HG02981 (cell line): Measurements from ENCODE around the gene ERP44.
A peak's percentile ranks its signal among the peaks of the same experiment; 100 is the strongest.
"Not testable (repeated sequence)": the region's sequence is repeated elsewhere in the genome, so short reads cannot be mapped to it uniquely, and the experiment has no call there.

Source experiments
- ATAC-seq: cut with Tn5 transposase; IDR thresholded peaks from one replicate; pipeline ENCODE4 v1.9.1; 2021; ENCODE audit warnings: mild to moderate bottlenecking, moderate library complexity; ENCODE audit not compliant: unreplicated experiment

ERP44 gene

GRCh38 chr9:100098887-100099721, at the start of gene ERP44, which contains the start of gene INVS:
Gene ERP44, minus strand, starts transcription at chr9:100099000. Its CDS starts 160 bp downstream, at chr9:100098840.
Gene INVS, plus strand, starts transcription at chr9:100099243. Its CDS starts 5,279 bp downstream, at chr9:100104522.
- ATAC-seq, result peak; percentile 97

DNA sequence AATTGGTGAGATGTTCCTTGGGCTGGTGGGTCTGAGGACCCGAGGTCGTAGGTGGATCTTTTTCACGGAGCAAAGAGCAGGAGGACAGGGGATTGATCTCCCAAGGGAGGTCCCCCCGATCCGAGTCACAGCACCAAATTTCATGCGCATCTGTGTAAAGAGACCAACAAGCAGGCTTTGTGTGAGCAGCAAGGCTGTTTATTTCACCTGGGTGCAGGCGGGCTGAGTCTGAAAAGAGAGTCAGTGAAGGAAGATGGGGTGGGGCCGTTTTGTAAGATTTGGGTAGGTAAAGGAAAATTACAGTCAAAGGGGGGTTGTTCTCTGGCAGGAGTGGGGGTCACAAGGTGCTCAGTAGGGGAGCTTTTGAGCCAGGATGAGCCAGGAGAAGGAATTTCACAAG, 47.2 kb upstream of the ERP44 start:
- not testable (repeated sequence) for ATAC-seq

GRCh38 chr9:100145167-100145934, 46.6 kb upstream of the ERP44 start:
- not testable (repeated sequence) for ATAC-seq

- ATAC-seq, result not testable (repeated sequence)
Observed at GRCh38 chr9:100141862-100142261, 43.1 kb upstream of the ERP44 start.

DNA sequence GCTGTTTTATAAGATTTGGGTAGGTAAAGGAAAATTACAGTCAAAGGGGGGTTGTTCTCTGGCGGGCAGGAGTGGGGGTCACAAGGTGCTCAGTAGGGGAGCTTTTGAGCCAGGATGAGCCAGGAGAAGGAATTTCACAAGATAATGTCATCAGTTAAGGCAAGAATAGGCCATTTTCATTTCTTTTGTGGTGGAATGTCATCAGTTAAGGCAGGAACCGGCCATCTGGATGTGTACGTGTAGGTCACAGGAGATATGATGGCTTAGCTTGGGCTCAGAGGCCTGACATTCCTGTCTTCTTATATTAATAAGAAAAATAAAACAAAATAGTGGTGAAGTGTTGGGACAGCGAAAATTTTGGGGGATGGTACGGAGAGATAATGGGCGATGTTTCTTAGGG, 41.5 kb upstream of the ERP44 start:
- ATAC-seq, result not testable (repeated sequence)

DNA sequence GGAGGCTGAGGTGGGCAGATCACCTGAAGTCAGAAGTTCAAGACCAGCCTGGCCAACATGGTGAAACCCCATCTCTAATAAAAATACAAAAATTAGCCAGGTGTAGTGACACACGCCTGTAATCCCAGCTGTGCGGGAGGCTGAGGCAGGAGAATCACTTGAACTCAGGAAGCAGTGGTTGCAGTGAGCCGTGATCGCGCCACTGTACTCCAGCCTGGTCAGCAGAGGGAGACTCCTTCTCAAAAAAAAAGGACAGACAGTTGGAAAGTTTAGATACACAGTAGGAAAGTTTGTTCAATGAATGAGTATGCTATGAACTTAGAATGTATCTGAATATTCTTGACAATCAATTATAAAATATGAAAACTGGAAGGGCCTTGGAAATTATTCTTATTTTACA, 38.0 kb upstream of the ERP44 start:
- not testable (repeated sequence) for ATAC-seq

- no peak for ATAC-seq
Observed at GRCh38 chr9:100134731-100135130, 35.9 kb upstream of the ERP44 start.

DNA sequence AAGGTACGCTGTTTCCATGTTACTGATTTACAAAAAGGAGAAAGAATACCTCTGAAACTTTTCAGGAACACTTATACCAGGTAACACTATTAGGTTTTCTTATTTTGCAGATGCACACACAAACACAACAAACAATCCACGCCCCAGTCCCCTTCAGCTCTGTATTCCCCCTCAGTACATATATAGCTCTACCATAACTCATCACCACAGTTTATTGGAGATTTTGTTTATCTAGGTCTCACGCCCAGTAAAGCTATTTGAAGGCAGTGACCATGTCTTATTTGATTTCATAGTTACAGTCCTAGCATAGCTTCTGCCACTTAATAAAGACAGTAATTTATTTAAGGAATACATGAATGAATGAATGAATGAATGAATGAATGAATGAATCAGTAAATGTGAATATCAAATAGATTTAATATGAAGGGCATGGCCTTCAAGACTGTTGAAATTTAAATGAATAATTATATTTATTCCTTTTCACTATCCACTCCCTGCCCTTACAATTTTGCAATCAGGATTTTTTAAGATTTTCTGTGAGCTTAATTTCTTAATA, 33.2 kb upstream of the ERP44 start:
- no peak for ATAC-seq

DNA sequence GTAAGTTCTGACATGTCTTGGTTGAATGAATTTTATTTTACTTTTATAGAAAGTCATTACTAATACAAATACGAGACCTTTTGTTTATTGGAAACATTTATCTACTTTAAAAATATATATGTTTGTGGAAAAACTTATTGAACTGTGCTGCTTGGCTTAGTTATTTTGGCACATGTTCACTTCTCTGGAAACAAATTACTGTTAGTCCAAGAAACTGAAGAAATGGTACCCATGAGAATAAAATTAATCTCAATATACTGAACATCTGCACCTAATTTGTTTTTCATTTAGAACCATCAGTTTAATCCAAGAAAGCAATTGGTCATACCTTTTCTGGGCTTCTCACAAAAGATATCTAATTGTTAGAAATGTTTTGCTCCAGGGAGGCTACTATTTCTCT, 32.4 kb upstream of the ERP44 start:
- no peak for ATAC-seq

DNA sequence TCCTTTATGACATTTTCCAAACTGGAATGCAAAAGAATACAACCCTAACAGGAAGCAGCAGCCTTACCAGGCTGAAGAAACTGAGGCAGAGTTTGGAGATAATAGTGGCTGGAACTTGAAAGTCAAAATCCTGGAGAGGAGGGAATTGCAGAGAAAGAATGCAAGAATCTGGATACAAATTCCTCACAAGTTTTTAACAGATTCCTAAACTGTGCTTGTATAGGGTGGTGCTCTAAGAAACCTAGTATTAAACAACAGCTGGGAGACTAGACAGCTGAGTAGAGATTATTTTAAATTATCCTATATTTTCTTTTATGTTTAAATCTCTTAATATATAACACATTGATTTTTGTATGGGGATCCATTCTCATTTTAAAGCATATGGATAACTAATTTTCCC, 31.0 kb upstream of the ERP44 start:
- ATAC-seq, result no peak

DNA sequence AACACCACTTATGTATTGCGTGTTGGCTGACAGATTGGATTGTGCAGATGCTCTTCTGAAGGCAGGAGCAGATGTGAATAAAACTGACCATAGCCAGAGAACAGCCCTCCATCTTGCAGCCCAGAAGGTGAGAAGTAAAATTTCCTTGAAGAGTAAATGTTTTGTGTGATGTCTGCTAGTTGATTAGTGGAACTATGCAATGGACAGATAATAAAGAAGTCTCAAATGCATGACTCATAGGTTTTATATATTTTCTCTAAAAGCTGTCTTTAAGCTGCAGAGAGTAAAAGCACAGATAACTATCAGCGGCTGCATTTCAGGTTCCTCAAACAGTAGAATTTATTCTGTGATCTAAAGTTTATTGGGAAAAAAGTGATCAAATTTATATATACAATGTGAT, 27.6 kb upstream of the ERP44 start:
- ATAC-seq, result no peak

DNA sequence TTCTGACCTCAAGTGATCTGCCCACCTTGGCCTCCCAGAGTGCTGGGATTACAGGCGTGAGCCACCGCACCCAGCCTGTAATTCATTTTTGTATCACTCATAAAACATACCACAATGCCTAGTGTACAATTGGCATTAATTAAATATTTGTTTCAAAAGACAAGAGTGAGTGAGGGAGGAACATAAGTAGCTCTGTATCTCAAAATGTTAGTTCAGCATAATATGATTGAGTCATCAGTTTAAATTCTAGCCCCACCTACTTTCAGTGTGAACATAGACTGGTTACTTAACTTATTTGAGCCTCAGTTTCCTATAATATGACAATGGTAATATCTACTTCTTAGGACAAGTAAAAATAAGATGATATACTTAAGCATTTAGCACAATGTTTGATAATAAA, 27.1 kb upstream of the ERP44 start:
- ATAC-seq, result no peak

DNA sequence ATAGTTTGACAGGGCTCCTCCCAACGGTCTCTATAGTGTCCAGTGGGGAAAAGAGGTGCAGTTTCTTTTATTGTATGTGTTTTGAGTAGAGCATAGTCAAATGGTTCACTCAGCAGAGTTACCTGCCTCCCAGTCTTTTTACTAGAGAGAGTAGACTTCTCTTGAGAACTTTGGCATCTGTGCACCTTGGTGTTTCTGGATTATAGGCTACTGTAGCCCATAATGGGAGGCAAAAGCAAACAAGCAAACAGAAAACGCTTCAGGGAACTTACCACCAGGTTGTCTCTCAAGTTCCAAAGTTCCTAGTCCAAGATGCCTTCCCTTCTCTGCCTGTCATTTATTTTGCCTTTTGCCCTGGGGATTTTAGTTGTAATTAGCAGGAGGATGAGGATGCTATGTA, 26.4 kb upstream of the ERP44 start:
- ATAC-seq, result no peak

DNA sequence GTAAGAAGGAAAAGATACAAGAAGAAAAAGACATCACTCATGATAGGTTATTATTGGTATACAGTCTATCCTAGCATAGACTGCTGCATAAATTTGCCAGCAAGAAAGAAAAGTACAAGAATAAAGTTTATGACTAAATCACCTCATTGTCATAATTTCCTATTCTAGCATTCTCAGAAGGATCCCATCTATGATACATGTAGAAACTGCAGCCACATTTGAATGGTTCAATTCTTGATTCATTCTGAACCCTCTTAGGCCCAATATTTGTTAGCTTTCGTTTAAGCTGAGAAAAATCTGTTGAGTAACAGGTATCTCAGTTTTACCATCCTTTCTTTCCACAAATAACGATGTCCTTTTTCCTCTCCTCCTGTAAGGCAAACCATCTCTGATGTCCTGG, 21.5 kb upstream of the ERP44 start:
- no peak for ATAC-seq

DNA sequence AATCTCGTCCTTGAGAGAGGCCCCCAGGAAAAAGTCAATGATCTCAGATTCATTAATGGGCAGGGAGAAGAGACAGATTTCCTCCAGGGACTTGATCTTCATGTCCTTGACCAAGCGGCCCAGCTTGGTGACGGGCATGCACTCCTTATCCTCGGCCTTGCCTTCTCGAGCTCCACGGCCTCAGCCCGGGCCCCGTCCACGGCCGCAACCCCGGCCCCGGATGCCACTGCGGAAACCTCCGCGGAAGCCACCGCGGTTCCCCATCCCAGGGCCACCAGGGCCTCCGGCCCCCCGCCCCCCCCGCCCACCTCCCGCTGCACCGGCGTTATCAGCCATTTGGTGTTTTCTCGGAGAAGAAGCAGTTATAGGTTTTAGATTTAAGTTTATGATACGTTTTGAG, 18.5 kb upstream of the ERP44 start:
- ATAC-seq, result no peak

GRCh38 chr9:100112677-100113336, 14.0 kb upstream of the ERP44 start:
- no peak for ATAC-seq

- ATAC-seq, result no peak
Observed at GRCh38 chr9:100111235-100111634, 12.4 kb upstream of the ERP44 start.

DNA sequence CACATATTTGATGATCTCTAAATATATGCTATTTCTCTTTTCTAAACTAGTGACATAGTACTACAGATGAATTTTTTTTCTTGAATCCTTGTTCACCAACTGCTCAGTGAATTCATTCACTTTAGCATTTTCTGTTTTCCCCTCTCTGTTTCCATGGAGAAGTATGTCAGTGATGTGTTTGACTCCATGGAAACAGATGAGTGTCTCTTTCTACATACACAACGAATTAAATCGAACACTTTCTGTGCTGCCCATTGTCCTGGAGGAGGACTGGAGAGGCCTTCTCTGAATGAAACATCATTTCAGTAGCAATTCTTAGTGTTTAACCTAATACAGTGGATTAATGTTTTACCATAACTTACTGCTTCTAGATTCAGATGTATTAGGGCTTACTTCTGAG, 9.8 kb upstream of the ERP44 start:
- ATAC-seq, result no peak

DNA sequence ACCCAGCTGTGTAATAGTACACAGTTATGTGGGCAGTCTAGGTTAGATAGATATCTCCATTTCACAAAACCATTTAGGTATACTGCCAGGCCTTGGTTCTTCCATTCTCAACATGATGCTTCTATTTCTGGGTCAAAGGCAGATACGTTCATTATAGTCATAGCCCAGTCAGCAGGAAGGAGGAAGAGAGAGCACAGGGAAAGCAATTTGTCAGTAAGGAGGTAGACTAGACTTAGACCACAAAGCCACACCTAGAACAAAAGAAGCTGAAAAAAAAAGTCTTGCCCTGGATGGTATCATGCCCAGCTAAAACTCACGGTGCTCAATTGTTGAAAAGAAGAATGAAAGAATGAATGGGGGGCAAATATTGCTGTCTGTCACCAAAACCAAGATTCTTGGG, 7.8 kb upstream of the ERP44 start:
- ATAC-seq, result no peak

DNA sequence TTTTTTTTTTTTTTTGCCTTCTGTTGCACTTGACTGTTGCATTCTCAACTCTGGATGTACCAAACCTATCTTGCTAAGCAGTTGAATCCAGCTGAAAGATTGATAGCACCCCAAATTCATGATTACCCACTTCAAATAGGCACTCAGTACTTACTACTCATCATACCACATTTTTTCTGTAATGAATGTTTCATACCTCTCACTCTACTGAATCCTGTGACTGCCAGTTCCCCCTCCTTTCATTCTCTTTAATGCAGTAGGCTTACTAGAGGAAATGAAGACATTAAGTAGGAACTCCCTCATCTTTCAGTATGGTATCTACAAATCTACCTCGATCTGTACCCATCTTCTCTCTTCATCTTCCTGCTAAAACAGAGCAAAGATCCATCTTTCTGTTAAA, 7.1 kb upstream of the ERP44 start:
- ATAC-seq, result no peak

- ATAC-seq, result no peak
Observed at GRCh38 chr9:100104314-100104713, 5.5 kb upstream of the ERP44 start.
